Central memory CD8-positive, alpha-beta T cell (primary cell): ENCODE measurements around the gene RPL36A.

Experiments used
- ATAC-seq: fragments of 150-1000 bp; cut with Tn5 transposase; replicated peaks from 2 replicates; pipeline ENCODE4 v1.10.0; 2022; ENCODE audit warnings: mild to moderate bottlenecking, moderate FRiP score, moderate number of reproducible peaks; ENCODE audit not compliant: poor library complexity, severe bottlenecking; ENCODE audit errors: extremely low read depth
- DNase-seq, 2 donors: peaks; one replicate each; pipeline ENCODE4 v3.0.0; 2021; ENCODE audit warnings: low spot score in 2 of 2
- H3K27ac Mint-ChIP-seq: one replicate; pipeline ENCODE4 v1.8.0; 2022; ENCODE audit warnings: low read depth, mild to moderate bottlenecking, moderate library complexity, mixed read lengths
- H3K27me3 Mint-ChIP-seq: one replicate; pipeline ENCODE4 v1.8.0; 2022; ENCODE audit warnings: mixed read lengths
- H3K36me3 Mint-ChIP-seq: one replicate; pipeline ENCODE4 v1.8.0; 2022; ENCODE audit warnings: mild to moderate bottlenecking, moderate library complexity, mixed read lengths; ENCODE audit not compliant: insufficient read depth
- H3K4me1 Mint-ChIP-seq: one replicate; pipeline ENCODE4 v1.8.0; 2022; ENCODE audit warnings: mixed read lengths
- H3K4me3 Mint-ChIP-seq: one replicate; pipeline ENCODE4 v1.8.0; 2022; ENCODE audit warnings: mild to moderate bottlenecking, moderate library complexity, mixed read lengths
- H3K9me3 Mint-ChIP-seq: one replicate; pipeline ENCODE4 v1.8.0; 2022; ENCODE audit warnings: mixed read lengths

The RPL36A gene

DNA sequence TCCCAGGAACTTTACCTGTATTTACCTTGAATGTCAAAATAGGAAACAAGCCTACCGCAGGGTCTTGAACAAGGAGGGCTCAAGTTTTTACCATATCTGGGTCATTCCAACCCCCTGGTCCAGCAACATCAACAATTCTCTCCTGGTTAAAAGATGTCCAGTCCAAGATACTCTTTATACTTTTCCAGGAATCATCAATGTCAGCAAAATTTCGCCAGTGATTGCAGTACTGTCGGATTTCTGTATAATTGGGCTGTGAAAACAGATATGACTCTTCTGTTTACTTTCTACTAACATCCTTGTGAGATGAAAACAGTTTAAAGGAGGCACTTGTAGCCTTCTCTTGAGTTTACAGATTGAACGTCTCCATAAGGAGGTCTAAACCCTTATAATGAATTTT lies 7.9 kb downstream of the RPL36A start:
- Mint-ChIP-seq H3K4me1 (peaks cover 3% of the 10 kb centered on the region), H3K36me3 (peaks cover 26% of the 10 kb centered on the region), H3K27me3 (no peaks in the 10 kb centered on the region), H3K27ac (no peak overlapping the region), H3K9me3 (no peaks in the 10 kb centered on the region), H3K4me3 (no peak overlapping the region)
- DNase-seq (no peak), ATAC-seq (no peak)

GRCh38 chrX:101399825-101400224 lies 9.0 kb downstream of the RPL36A start:
- no peak for DNase-seq
- H3K4me1 Mint-ChIP-seq: no peaks in the 10 kb centered on the region
- no peak overlapping the region for H3K4me3 Mint-ChIP-seq
- peaks cover 24% of the 10 kb centered on the region for H3K36me3 Mint-ChIP-seq
- ATAC-seq: no peak
- no peaks in the 10 kb centered on the region for H3K27me3 Mint-ChIP-seq
- H3K27ac Mint-ChIP-seq: peak overlapping the region; percentile 36
- H3K9me3 Mint-ChIP-seq: no peaks in the 10 kb centered on the region

- Mint-ChIP-seq H3K4me1 (peaks cover 20% of the 10 kb centered on the region), H3K4me3 (peak overlapping the region; percentile 90), H3K36me3 (peaks cover 27% of the 10 kb centered on the region), H3K27ac (peak overlapping the region; percentile 98), H3K27me3 (no peaks in the 10 kb centered on the region), H3K9me3 (no peaks in the 10 kb centered on the region)
- no peak for ATAC-seq
- no peak for DNase-seq
These were observed 16.4 kb downstream of the RPL36A start for GRCh38 chrX:101407167-101407747.

GRCh38 chrX:101407748-101408531 lies 17.1 kb downstream of the RPL36A start, which contains the start of the genes GLA and HNRNPH2:
TSS of gene GLA (minus strand) at chrX:101407925. CDS start at chrX:101407903, 22 bp downstream.
TSS of gene HNRNPH2 (plus strand) at chrX:101408222. CDS start at chrX:101411989, 3,767 bp downstream.
- Mint-ChIP-seq H3K9me3 (no peaks in the 10 kb centered on the region), H3K4me3 (peak within 1 kb of the TSS; percentile 90), H3K36me3 (peaks cover 29% of the 10 kb centered on the region), H3K27me3 (no peaks in the 10 kb centered on the region), H3K27ac (peak within 1 kb of the TSS; percentile 98), H3K4me1 (peaks cover 26% of the 10 kb centered on the region)
- peak; percentile 76 to 86 for DNase-seq
- ATAC-seq: peak; percentile 95

DNA sequence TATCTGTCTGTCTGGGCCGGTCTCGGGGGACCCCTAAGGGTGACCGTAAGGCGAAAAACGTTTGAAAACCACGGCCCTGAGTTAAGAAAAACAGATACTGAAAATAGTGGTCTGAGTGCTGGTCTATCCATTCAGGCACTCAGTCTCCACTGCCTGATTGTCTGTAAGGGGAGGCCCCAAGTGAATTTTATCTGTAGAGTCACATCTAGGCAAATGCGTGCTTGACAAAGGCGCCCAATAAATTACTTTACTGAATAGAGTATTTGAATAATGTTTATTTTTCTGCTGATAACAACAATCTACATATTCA lies 17.7 kb downstream of the RPL36A start:
- DNase-seq (no peak), ATAC-seq (peak; percentile 4)
- peaks cover 30% of the 10 kb centered on the region for H3K4me1 Mint-ChIP-seq
- H3K27ac Mint-ChIP-seq: peak overlapping the region; percentile 98
- H3K27me3 Mint-ChIP-seq: no peaks in the 10 kb centered on the region
- peaks cover 33% of the 10 kb centered on the region for H3K36me3 Mint-ChIP-seq
- no peaks in the 10 kb centered on the region for H3K9me3 Mint-ChIP-seq
- H3K4me3 Mint-ChIP-seq: peak overlapping the region; percentile 90

DNA sequence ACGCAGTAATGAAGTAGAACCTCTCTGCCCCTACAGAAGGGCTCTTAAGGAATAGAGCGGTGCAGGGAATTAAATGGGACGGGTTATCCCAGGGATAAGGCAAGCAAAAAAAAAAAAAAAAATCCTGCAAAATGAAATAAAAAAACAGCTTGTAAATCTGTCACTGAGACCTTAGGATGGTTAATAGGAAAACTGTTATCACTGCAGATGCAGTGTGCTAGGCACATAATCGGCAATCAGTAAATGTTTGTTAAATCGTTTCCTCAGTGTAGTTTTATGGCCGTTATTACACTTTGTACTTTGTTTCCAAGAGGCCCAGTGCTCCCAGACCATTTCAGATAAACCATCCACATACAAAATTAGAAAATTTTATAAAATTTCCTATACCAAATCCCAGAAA lies 18.2 kb downstream of the RPL36A start:
- peak overlapping the region; percentile 98 for H3K27ac Mint-ChIP-seq
- ATAC-seq (no peak), DNase-seq (no peak)
- no peaks in the 10 kb centered on the region for H3K9me3 Mint-ChIP-seq
- peak overlapping the region; percentile 90 for H3K4me3 Mint-ChIP-seq
- no peaks in the 10 kb centered on the region for H3K27me3 Mint-ChIP-seq
- H3K36me3 Mint-ChIP-seq: peaks cover 34% of the 10 kb centered on the region
- peaks cover 30% of the 10 kb centered on the region for H3K4me1 Mint-ChIP-seq

DNA sequence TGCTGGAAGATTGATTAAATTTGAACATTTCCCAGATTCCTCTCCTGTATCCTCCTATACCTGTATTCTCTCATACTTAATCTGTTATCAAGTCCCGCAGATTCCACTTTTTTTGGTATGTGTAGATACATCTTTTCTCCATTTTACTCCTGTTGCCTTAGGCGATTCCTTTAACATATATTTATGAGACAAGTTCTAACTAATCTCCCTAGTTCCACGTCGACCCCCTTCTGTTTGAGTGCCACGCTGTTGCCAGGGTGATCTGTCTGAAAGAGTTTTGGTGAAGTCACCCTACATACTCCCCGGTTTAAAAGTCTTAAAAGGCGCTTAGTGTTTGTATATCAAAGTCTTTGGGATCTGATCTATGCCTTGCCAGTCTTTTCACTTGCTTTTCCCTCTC lies 19.6 kb downstream of the RPL36A start:
- Mint-ChIP-seq H3K4me3 (peak overlapping the region; percentile 54), H3K27me3 (no peaks in the 10 kb centered on the region), H3K27ac (peak overlapping the region; percentile 85), H3K36me3 (peaks cover 31% of the 10 kb centered on the region), H3K9me3 (no peaks in the 10 kb centered on the region), H3K4me1 (peaks cover 31% of the 10 kb centered on the region)
- ATAC-seq (no peak), DNase-seq (no peak)

- H3K27ac Mint-ChIP-seq: no peak overlapping the region
- no peak overlapping the region for H3K4me3 Mint-ChIP-seq
- peaks cover 33% of the 10 kb centered on the region for H3K4me1 Mint-ChIP-seq
- no peaks in the 10 kb centered on the region for H3K9me3 Mint-ChIP-seq
- peaks cover 31% of the 10 kb centered on the region for H3K36me3 Mint-ChIP-seq
- DNase-seq: no peak
- ATAC-seq: no peak
- H3K27me3 Mint-ChIP-seq: no peaks in the 10 kb centered on the region
These were observed 21.2 kb downstream of the RPL36A start for GRCh38 chrX:101411984-101412383.

DNA sequence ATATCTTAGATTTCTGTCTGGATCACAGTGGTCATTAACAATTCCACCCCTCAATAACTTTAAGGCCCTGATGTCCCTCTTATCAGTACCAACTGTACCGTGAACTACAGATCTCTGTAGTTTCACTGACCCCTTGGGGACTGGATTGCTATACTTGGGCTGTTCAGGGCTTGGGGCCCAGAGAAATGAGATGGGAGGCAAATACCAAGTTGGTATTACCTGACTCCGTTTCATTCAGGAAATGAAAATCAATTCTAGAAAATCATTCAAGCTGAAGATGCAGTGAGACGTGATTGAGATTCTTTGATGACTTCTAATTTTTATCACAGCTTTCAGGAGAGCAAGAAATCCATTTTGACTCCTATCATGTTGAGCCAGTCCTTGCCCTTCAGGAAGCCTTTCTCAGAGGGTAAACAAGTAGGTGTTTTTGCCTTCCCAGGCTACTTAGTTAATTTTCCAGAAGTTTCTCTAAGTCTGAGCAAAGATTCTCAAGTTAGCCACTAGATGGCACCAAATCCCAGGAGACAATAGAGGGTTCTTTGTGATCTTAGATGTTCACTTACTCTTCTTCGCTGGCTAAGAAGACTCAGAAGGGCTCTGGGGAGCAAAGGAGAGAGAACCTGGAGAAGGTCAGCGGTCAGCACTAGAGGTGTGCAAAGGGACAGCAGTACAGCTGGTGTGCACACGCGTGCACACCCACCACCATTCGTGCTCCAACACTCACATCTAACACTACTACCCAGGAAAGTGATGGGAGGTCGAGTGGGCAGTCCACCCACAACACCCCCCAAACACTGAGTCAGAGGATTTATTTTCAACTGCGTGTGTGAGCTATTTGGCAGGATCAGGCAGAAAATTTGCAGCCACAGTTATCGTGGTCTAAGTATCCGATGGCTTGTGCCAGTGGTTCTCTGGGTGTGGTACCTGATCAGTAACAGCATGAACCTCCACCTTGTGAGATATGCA lies 24.7 kb downstream of the RPL36A start:
- Mint-ChIP-seq H3K9me3 (no peaks in the 10 kb centered on the region), H3K27me3 (no peaks in the 10 kb centered on the region), H3K36me3 (peaks cover 21% of the 10 kb centered on the region), H3K4me1 (peaks cover 38% of the 10 kb centered on the region), H3K4me3 (peak overlapping the region; percentile 36), H3K27ac (peak overlapping the region; percentile 78)
- ATAC-seq: peak; percentile 64
- DNase-seq: peak in 1 of 2 donors; percentile 25

DNA sequence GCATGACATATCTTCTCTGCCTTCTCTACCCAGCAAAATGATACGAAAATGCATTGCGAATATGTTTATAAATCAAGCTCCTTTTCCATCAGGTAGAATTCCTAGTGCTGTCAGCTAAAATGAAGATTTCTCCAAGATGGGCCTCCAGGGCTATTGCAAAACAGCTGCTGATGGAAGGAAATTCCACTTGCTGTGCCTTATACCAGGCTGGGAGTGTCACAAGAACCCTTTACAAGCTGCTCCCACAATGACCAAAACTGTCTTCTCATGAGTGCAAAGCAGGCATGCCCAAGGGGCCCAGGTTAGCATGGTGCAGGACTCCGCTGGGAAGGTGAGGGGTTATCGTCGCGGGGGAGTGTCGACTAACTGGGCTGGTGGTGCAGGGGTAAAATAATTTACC lies 25.9 kb downstream of the RPL36A start:
- no peak for ATAC-seq
- Mint-ChIP-seq H3K4me1 (peaks cover 34% of the 10 kb centered on the region), H3K27me3 (no peaks in the 10 kb centered on the region), H3K27ac (peak overlapping the region; percentile 99), H3K9me3 (no peaks in the 10 kb centered on the region), H3K36me3 (peaks cover 18% of the 10 kb centered on the region), H3K4me3 (peak overlapping the region; percentile 95)
- no peak for DNase-seq

- no peak for DNase-seq
- Mint-ChIP-seq H3K4me3 (peak overlapping the region; percentile 95), H3K36me3 (peaks cover 13% of the 10 kb centered on the region), H3K27ac (peak overlapping the region; percentile 99), H3K27me3 (no peaks in the 10 kb centered on the region), H3K9me3 (no peaks in the 10 kb centered on the region), H3K4me1 (peaks cover 30% of the 10 kb centered on the region)
- ATAC-seq: no peak
These were observed 26.4 kb downstream of the RPL36A start for GRCh38 chrX:101417190-101417589.
